Fibroblast of gingiva (primary cell): Measurements from ENCODE around the gene GGACT.
A peak's percentile ranks its signal among the peaks of the same experiment; 100 is the strongest.

Experiments
- DNase-seq: peaks from one replicate; pipeline ENCODE4 v3.0.0-alpha.2; 2011; ENCODE audit warnings: low read depth

The GGACT gene

GRCh38 chr13:100547791-100548201 is 40.8 kb downstream of the GGACT start:
- peak; percentile 71 for DNase-seq

- DNase-seq, result no peak
Measured at GRCh38 chr13:100546713-100547405, 41.7 kb downstream of the GGACT start.

GRCh38 chr13:100545684-100546061 is 42.9 kb downstream of the GGACT start:
- no peak for DNase-seq

GRCh38 chr13:100544866-100545683 is 43.5 kb downstream of the GGACT start:
- DNase-seq, result no peak

GRCh38 chr13:100543872-100544602 is 44.6 kb downstream of the GGACT start:
- no peak for DNase-seq

- peak; percentile 66 for DNase-seq
Measured at GRCh38 chr13:100542826-100543156, 45.8 kb downstream of the GGACT start.

GRCh38 chr13:100541897-100542825 is 46.4 kb downstream of the GGACT start:
- DNase-seq, result no peak

- DNase-seq, result no peak
Measured at GRCh38 chr13:100540621-100541020, 48.0 kb downstream of the GGACT start.

GRCh38 chr13:100537951-100538462 is 50.6 kb downstream of the GGACT start:
- no peak for DNase-seq

GRCh38 chr13:100537486-100537885 is 51.1 kb downstream of the GGACT start:
- DNase-seq, result no peak

- no peak for DNase-seq
Measured at GRCh38 chr13:100536643-100537180, 51.9 kb downstream of the GGACT start.

GRCh38 chr13:100535426-100536135 is 53.0 kb downstream of the GGACT start:
- DNase-seq, result peak; percentile 87

- no peak for DNase-seq
Measured at GRCh38 chr13:100534911-100535310, 53.7 kb downstream of the GGACT start.

- DNase-seq, result no peak
Measured at GRCh38 chr13:100534147-100534843, 54.3 kb downstream of the GGACT start.

GRCh38 chr13:100533588-100534041 is 55.0 kb downstream of the GGACT start:
- no peak for DNase-seq

- DNase-seq, result no peak
Measured at GRCh38 chr13:100532836-100533435, 55.7 kb downstream of the GGACT start.

GRCh38 chr13:100532090-100532766 is 56.4 kb downstream of the GGACT start:
- no peak for DNase-seq

GRCh38 chr13:100530671-100531213 is 57.8 kb downstream of the GGACT start:
- DNase-seq, result peak; percentile 69
